COLO668 (cell line): ENCODE measurements around the gene JPT2.
A peak's percentile ranks its signal among the peaks of the same experiment; 100 is the strongest.
"Not testable (repeated sequence)": the region's sequence is repeated elsewhere in the genome, so short reads cannot be mapped to it uniquely, and the experiment has no call there.

Experiments
- DNase-seq: peaks from one replicate; lab custom pipeline; 2025; ENCODE audit not compliant: unreplicated experiment; lab: John Stamatoyannopoulos, UW

Gene JPT2

DNA sequence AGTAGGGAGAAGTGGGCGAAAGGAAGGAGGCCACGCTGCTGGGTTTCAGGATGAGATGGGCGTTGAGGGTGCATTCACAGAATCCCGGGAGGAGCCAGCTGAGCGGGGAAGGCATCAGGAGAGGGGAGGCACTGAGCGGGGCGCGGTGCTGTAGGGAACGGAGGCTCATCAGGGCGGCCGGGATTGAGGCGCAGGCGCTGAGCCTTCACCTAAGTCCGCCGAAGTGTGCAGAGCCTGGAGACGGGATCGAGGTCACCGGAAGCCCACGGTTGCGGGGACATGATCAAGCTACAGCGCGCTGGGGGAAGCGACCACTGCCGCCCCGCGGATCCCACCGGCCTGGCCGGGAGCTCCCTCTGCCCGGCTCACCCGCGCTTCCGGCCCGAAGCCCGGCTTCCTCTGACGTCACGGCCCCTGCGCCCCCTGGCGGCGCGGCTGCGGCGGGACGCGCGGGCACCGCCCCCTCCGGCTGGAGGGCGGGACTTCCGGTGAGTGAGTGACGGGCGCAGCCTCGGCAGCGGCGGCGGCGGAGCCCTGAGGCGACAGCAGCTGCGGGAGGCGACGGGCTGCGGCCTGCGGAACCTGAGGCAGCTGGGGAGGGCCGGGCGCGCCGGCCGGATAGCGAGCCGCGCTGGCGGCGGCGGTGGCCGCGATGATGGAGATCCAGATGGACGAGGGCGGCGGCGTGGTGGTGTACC is 27.8 kb downstream of the JPT2 start, which contains the start of gene MAPK8IP3:
Gene MAPK8IP3 (plus strand): TSS at position 508 of the 698 bp plus-strand sequence. CDS start 145 bp downstream, at position 653.
- peak; percentile 93 for DNase-seq

DNA sequence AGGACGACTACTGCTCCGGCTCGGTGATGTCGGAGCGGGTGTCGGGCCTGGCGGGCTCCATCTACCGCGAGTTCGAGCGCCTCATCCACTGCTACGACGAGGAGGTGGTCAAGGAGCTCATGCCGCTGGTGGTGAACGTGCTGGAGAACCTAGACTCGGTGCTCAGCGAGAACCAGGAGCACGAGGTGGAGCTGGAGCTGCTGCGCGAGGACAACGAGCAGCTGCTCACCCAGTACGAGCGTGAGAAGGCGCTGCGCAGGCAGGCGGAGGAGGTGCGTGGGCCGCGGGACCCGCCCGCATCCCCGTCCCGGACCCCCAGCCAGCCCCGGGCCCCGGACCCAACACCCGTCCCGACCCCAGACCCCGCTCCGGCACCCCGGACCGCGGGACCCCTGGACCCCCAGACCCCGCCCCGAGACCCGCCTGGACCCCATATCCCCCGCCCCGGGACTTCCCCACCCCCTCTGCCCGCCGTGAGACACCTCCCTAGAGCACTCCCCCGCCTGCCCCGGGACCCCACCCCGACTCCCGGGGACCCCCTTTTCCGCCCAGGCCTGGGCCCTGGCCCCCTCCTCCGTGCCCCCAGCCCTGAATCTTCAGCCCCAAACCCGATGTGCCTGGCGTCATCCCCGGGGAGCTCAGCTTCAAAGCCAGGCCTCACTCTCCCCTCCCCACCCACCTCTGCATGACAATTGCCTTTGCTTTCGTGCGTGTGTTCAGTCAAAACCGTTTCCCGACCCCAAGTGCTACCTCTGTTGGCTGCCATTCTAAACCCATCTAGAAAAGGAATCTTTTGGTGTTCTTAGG is 28.5 kb downstream of the JPT2 start:
- peak; percentile 65 for DNase-seq

- DNase-seq = peak; percentile 39
These were observed 29.2 kb downstream of the JPT2 start for GRCh38 chr16:1707193-1707790.

DNA sequence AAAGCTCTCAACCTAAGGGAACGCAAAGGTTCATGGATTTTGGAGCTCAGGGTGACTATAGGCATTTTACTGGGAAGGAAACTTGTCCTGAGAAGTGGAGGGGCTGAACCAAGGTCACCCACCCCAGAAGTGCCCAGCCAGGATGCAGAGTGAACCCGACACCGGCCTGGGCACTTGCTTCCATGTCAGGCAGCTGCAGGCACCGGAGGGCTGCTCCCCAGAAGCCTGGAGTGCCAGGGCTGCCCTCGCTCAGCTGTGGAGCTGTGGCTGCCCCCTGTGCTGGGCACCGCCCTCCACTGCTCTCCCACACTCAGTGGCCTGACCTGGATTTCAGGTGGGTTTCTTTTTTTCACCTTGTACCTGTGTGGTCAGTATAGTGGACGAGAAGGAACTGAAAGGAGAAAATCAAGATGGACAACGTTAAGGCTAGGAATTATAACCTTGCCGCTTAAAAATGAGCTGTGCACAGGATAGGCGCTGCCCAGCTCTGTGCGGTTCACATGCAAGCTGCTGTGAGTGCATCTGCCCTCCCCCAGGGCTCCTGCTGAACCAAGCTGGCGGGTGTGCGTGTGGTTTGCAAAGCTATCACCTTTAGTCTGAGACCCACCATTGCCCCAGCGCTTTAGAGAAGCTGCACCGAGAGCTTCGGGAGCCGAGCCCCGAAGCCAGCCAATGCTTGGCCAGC is 30.1 kb downstream of the JPT2 start:
- no peak for DNase-seq

- DNase-seq = no peak
These were observed 30.7 kb downstream of the JPT2 start for GRCh38 chr16:1708768-1709180.

GRCh38 chr16:1709356-1709755 is 31.3 kb downstream of the JPT2 start:
- no peak for DNase-seq

GRCh38 chr16:1710811-1711507 is 32.9 kb downstream of the JPT2 start:
- DNase-seq = no peak

- DNase-seq = no peak
These were observed 34.7 kb downstream of the JPT2 start for GRCh38 chr16:1712791-1713261.

DNA sequence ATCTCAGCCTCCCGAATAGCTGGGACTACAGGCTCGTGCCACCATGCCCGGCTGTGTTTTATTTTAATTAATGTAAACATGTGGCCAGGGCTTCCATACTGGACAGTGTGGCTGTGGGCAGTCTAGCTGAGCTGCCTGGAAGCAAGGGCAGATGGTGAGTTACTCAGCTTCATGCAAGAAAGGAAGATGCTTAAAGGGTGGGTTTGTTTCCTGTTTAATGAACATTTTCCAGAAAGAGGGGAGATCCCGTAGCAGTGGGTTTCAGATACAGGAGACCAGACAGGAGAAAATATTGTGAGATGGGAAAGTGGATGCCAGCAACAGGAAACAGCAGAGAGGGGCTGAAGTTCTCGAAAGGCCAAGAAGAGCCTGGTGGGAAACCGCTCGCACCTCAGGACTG is 35.3 kb downstream of the JPT2 start:
- DNase-seq = no peak

DNA sequence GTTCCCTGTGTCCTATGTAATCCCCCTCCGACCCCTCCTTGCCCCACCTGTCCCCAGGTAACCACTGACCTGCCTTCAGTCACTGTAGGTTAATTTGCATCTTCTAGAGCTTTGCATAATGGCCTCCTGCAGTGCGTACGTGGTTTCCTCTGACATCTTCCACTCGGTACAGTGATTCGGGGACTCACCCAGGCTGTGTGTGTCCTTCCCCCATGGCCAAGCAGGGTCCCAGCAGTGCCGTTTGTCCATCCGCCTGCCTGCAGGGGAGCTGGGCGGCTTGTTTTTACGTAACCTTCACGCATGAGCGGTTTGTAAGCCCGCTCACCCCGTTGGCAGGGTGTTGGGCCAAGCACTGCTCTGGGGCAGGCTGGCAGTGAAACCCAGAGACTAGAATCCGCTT is 35.9 kb downstream of the JPT2 start:
- peak; percentile 29 for DNase-seq

- no peak for DNase-seq
These were observed 37.1 kb downstream of the JPT2 start for GRCh38 chr16:1715220-1715619.

DNA sequence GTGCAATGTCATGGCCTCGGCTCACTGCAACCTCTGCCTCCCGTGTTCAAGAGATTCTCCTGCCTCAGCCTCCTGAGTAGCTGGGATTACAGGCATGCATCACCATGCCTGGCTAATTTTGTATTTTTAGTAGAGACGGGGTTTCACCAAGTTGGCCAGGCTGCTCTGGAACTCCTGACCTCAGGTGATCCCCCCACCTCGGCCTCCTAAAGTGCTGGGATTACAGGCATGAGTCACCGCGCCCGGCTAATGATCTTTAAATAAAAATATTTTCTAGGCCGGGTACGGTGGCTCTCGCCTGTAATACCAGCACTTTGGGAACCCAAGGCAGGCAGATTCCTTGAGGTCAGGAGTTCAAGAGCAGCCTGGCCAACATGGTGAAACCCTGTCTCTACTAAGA is 40.2 kb downstream of the JPT2 start:
- not testable (repeated sequence) for DNase-seq

DNA sequence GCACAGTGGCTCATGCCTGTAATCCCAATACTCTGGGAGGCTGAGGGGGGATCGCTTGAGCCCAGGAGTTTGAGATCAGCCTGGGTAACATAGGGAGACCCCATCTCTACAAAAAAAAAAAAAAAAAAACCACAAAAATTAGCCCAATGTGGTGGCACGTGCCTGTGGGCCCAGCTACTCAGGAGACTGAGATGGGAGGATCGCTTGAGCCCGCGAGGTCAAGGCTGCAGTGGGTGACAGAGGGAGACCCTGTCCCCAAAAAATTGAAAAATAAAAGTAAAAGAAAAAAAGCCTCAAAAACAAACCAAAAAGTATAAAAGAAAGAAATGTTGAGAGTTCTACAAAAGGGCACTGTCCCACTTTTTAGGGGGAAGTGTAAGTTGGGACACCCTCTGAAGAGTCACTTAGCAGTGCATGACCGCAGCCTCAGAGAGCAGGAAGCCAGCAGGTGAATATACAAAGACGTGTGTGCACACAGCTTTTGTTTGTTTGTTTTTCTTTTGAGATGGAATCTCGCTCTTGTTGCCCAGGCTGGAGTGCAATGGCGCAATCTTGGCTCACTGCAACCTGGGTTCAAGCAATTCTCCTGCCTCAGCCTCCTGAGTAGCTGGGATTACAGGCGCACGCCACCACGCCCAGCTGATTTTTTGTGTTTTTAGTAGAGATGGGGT is 41.6 kb downstream of the JPT2 start:
- peak; percentile 46 for DNase-seq

DNA sequence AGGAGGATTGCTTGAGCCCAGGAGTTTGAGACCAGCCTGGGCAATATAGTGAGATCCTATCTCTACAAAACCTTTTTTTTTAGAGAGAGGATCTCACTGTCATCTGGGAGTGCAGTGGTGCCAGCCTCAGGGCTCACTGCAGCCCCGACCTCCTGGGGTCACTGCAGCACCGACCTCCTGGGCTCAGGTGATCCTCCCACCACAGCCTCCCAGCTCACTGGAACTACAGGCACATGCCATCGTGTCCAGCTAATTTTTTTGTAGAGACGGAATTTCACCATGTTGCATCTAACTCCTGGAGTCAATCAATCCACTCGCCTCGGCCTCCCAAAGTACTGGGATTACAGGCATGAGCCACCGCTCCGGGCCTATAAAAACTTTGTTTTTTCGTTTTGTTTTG is 43.3 kb downstream of the JPT2 start:
- DNase-seq = no peak

DNA sequence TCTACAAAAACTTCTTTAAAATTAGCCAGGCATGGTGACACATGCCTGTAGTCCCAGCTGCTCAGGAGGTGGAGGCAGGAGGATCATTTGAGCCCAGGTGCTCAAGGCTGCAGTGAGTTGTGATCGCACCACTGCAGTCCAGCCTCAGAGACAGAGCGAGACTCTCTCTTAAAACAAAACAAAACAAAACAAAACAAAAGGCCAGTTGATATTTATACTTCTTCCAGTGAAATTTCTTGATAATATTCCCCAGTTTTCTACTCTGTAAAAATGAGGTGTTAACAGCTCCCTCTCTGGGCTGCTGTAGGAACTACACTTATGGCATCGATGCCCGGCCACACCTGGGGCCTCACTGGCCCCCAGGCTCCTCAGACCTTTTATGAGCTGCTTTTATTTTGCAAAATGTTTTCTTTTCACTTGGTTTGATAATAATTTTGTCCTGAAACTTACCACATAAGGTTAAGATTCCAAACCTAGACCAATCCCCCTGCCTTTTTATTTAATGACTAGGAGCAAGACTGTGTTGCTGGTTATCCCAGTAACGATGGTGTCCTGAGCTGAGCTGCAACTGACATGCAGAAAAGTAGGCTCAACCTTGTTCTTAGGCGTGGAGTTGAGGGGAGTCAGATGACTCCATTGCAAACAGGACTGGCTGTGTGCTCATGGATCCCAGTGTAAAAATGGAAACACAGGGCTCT is 45.5 kb downstream of the JPT2 start:
- peak; percentile 40 for DNase-seq

- no peak for DNase-seq
These were observed 46.4 kb downstream of the JPT2 start for GRCh38 chr16:1724491-1724890.

DNA sequence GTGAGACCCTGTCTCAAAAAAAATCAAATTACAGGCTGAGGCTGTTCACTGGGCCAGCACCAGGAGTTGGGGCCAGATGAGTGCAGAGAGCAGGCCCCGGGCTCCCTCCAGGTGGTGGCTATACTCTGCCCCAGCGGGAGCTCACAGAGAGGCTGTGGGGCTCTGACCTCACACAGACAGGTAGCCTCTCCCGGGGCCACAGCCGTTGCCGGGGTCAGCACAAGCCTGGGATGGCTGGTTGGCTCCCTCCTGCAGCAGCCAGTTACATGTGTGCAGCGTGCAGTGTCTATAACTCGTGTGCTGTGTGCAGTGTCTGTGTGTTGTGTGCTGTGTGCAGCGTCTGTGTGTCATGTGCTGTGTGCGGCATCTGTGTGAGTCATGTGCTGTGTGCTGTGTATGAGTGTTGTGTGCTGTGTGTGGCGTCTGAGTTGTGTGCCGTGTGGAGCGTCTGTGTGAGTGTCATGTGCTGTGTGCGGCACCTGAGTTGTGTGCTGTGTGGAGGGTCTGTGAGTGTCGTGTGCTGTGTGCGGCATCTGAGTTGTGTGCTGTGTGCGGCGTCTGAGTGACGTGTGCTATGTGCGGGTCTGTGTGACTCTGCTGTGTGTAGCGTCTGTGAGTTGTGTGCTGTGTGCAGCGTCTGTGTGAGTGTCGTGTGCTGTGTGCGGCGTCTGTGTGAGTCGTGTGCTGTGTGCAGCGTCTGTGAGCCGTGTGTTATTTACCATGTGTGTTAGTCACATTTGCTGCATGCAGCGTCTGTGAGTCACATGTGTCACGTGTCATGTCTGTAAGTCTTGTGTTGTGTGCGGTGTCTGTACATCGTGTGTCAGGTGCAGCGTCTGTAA is 48.8 kb downstream of the JPT2 start:
- no peak for DNase-seq
